Panc1 (cell line): Measurements from ENCODE around the gene LRP5. TPM values are rescaled to one million over a fixed set of nuclear protein-coding genes. Genes with fewer than 3 reads are reported as not detected.

Experiments
- ATAC-seq: fragments of 200-7000 bp; cut with Tn5 transposase; 2 replicates; pipeline ENCODE4 v1.9.1; 2020; ENCODE audit warnings: mild to moderate bottlenecking, moderate library complexity
- BruUV-seq: library from RNA; stranded (reverse); fragments of 400-500 nt; replicated peaks from 2 replicates; lab custom pipeline; 2021; lab: Mats Ljungman, UMichigan
- CTCF ChIA-PET: fragments of 300-600 bp; sonication (Branson Sonifier 250); formaldehyde crosslinking; loops from one replicate; lab custom pipeline; 2022; ENCODE audit warnings: antibody characterized with exemption; lab: Charles Lee
- POLR2A ChIA-PET: fragments of 300-600 bp; sonication (Branson Sonifier 250); formaldehyde crosslinking; loops from one replicate; lab custom pipeline; 2022; ENCODE audit warnings: antibody characterized with exemption; lab: Charles Lee
- DNase-seq: peaks from one replicate; pipeline ENCODE4 v3.0.0-alpha.2; 2010; ENCODE audit warnings: low read depth, low spot score
- H3K27ac ChIP-seq: 2 replicates; pipeline ENCODE4 v1.5.1; 2011; ENCODE audit warnings: mild to moderate bottlenecking, low read length, inconsistent platforms
- H3K27me3 ChIP-seq: fragments of 200-500 bp; sonication (Bioruptor generic); 2 replicates; pipeline ENCODE4 v1.6.0; 2014; ENCODE audit warnings: low read length, inconsistent platforms; ENCODE audit not compliant: control insufficient read depth, insufficient read depth
- H3K36me3 ChIP-seq: fragments of 200-500 bp; sonication (Bioruptor generic); 2 replicates; pipeline ENCODE4 v1.5.1; 2014; ENCODE audit warnings: inconsistent platforms, mild to moderate bottlenecking, low read length, moderate library complexity; ENCODE audit not compliant: control insufficient read depth, insufficient read depth
- H3K4me1 ChIP-seq: 2 replicates; pipeline ENCODE4 v1.5.1; 2011; ENCODE audit warnings: inconsistent platforms, mild to moderate bottlenecking, low read length, moderate library complexity; ENCODE audit not compliant: control insufficient read depth, insufficient read depth
- H3K4me3 ChIP-seq, 2 experiments: 2 replicates each; pipeline ENCODE4 v1.5.1; 2011 to 2012; ENCODE audit warnings: low read depth in 2 of 2, low read length in 2 of 2, mild to moderate bottlenecking in 2 of 2, inconsistent platforms in 1 of 2, moderate library complexity in 1 of 2
- H3K9me3 ChIP-seq: fragments of 200-500 bp; sonication (Bioruptor generic); 2 replicates; pipeline ENCODE4 v1.5.1; 2014; ENCODE audit warnings: low read depth, mild to moderate bottlenecking, inconsistent platforms, low read length, moderate library complexity; ENCODE audit not compliant: control insufficient read depth, insufficient read depth
- CTCF ChIP-seq: fragments of 450-650 bp; IDR thresholded peaks from 2 replicates; pipeline ENCODE4 v1.5.1; 2017; ENCODE audit warnings: mild to moderate bottlenecking
- POLR2AphosphoS5 ChIP-seq: IDR thresholded peaks from 2 replicates; pipeline ENCODE4 v1.6.1; 2012; ENCODE audit warnings: mild to moderate bottlenecking, low read depth, low read length, moderate library complexity
- REST ChIP-seq, 2 experiments: IDR thresholded peaks; 2 replicates each; pipeline ENCODE4 v1.6.1; 2011 to 2012; ENCODE audit warnings: low read depth in 2 of 2, control low read depth in 1 of 2, low read length in 1 of 2, mild to moderate bottlenecking in 1 of 2, moderate library complexity in 1 of 2; ENCODE audit not compliant: insufficient read depth in 1 of 2
- SIN3A ChIP-seq: IDR thresholded peaks from 2 replicates; pipeline ENCODE4 v1.6.1; 2012; ENCODE audit warnings: low read depth, mild to moderate bottlenecking, low read length, moderate library complexity, borderline replicate concordance; ENCODE audit not compliant: insufficient read depth
- TCF7L2 ChIP-seq: IDR thresholded peaks from 2 replicates; pipeline ENCODE4 v1.6.1; 2011; ENCODE audit warnings: mild to moderate bottlenecking, low read depth, low read length, inconsistent platforms
- in situ Hi-C: cut with HindIII; loops from 2 replicates; pipeline ENCODE4 v1.10.0; 2016; ENCODE audit warnings: low sequenced_read_pairs, low pct_unique_long_range_greater_than_20kb
- intact Hi-C: fragments of 100-400 bp; cut with micrococcal nuclease; formaldehyde crosslinking; loops from one replicate; pipeline ENCODE4 v1.10.0; 2022; ENCODE audit not compliant: unreplicated experiment
- total RNA-seq: library from RNA; stranded (reverse); gene quantifications from one replicate; pipeline ENCODE4 v1.2.1, GENCODE V29; 2021; ENCODE audit not compliant: unreplicated experiment

The LRP5 gene
- total RNA-seq, 1 experiment from 2014 or later: 171 TPM

GRCh38 chr11:68271781-68272608, 40.4 kb upstream of the LRP5 start, which contains the start of gene C11orf24:
Gene C11orf24 (minus strand): TSS chr11:68271973. CDS start chr11:68263767, 8,206 bp downstream.
- CTCF ChIA-PET: interaction anchor here (0.6 to 0.9 kb wide), 4 partner anchors 10 to 28 kb away, joined by 3 to 7 read pairs (median 4); no protein-coding TSS in a partner anchor
- Histone ChIP-seq H3K9me3 (no peaks in the 10 kb centered on the region), H3K36me3 (no peaks in the 10 kb centered on the region), H3K27ac (peak within 1 kb of the TSS; percentile 96), H3K4me1 (peaks cover 15% of the 10 kb centered on the region), H3K27me3 (no peaks in the 10 kb centered on the region), H3K4me3 (peak within 1 kb of the TSS; percentile 77 to 85)
- in situ Hi-C loops (no loop called here), intact Hi-C loops (no loop called here)
- ATAC-seq: peak; percentile 98
- TF ChIP-seq POLR2AphosphoS5 (peak; percentile 97), CTCF (no peak), SIN3A (peak; percentile 79)
- BruUV-seq: TSS peak; percentile 98
- POLR2A ChIA-PET: interaction anchor here (0.5 to 1.3 kb wide), 6 partner anchors 13 to 879 kb away, joined by 3 to 7 read pairs (median 4); no protein-coding TSS in a partner anchor
- DNase-seq: peak; percentile 53

GRCh38 chr11:68273026-68273738, 39.2 kb upstream of the LRP5 start:
- H3K9me3 ChIP-seq: no peaks in the 10 kb centered on the region
- CTCF ChIA-PET: interaction anchor here (0.7 kb wide), 1 partner anchor 28 kb away, joined by 7 read pairs; no protein-coding TSS in a partner anchor
- no peaks in the 10 kb centered on the region for H3K36me3 ChIP-seq
- TF ChIP-seq REST (IDR thresholded peaks at IDR 0.05; ENCODE audit: insufficient read depth in 1 of 2, low read depth in 2 of 2, low read length in 1 of 2) (no peak), SIN3A (no peak), CTCF (no peak), POLR2AphosphoS5 (no peak), TCF7L2 (no peak)
- POLR2A ChIA-PET: interaction anchor here (1.3 kb wide), 1 partner anchor 23 kb away, joined by 7 read pairs; no protein-coding TSS in a partner anchor
- in situ Hi-C loops: no loop called here
- BruUV-seq: no TSS peak
- peak overlapping the region; percentile 96; the same call in 1 of the 2 replicates for H3K27ac ChIP-seq
- DNase-seq (no peak), ATAC-seq (no peak)
- H3K4me1 ChIP-seq: peaks cover 15% of the 10 kb centered on the region
- intact Hi-C loops: no loop called here
- peak overlapping the region; percentile 77 to 85 for H3K4me3 ChIP-seq
- H3K27me3 ChIP-seq: no peaks in the 10 kb centered on the region
